Heart left ventricle (tissue), 16 donors: ENCODE results near the gene IGDCC3. TPM values are rescaled to one million over a fixed set of nuclear protein-coding genes. Genes with fewer than 3 reads are reported as not detected.
A peak's percentile ranks its signal among the peaks of the same experiment; 100 is the strongest.

Experiments
- ATAC-seq, 4 donors: fragments of 200-7000 bp; cut with Tn5 transposase; one replicate each; pipeline ENCODE4 v1.9.1; 2020 to 2022; ENCODE audit warnings: moderate library complexity in 4 of 4, mild to moderate bottlenecking in 3 of 4, moderate number of reproducible peaks in 1 of 4
- DNase-seq, 5 donors: peaks; one replicate each; pipeline ENCODE4 v3.0.0-alpha.2; 2020
- H3K27ac ChIP-seq, 12 donors: fragments of 200-600 bp; sonication (generic) in 4 of 12; one replicate each; pipeline versions ENCODE4 v1.5.0 to v1.8.0; 2016 to 2022; ENCODE audit warnings: mild to moderate bottlenecking in 2 of 12
- H3K27me3 ChIP-seq, 9 donors: fragments of 200-600 bp; sonication (generic) in 2 of 9; one replicate each; pipeline versions ENCODE4 v1.5.1 to v1.8.0; 2016 to 2022; ENCODE audit warnings: mild to moderate bottlenecking in 3 of 9
- H3K36me3 ChIP-seq, 9 donors: fragments of 200-600 bp; sonication (generic) in 2 of 9; one replicate each; pipeline versions ENCODE4 v1.5.0 to v1.8.0; 2018 to 2022; ENCODE audit warnings: mild to moderate bottlenecking in 2 of 9
- H3K4me1 ChIP-seq, 12 donors: fragments of 200-600 bp; sonication (generic) in 4 of 12; one replicate each; pipeline versions ENCODE4 v1.5.0 to v1.8.0; 2016 to 2022; ENCODE audit warnings: mild to moderate bottlenecking in 3 of 12
- H3K4me3 ChIP-seq, 12 donors: fragments of 200-600 bp; sonication (generic) in 4 of 12; one replicate each; pipeline versions ENCODE4 v1.5.0 to v1.8.0; 2017 to 2022; ENCODE audit warnings: mild to moderate bottlenecking in 9 of 12, moderate library complexity in 4 of 12
- H3K9me3 ChIP-seq, 12 donors: fragments of 200-600 bp; sonication (generic) in 4 of 12; one replicate each; pipeline versions ENCODE4 v1.5.0 to v1.8.0; 2016 to 2022; ENCODE audit warnings: mild to moderate bottlenecking in 1 of 12
- POLR2A ChIP-seq, 2 donors: fragments of 450-650 bp; IDR thresholded peaks; one replicate each; pipeline ENCODE4 v1.6.1; 2017; ENCODE audit warnings: antibody characterized with exemption in 2 of 2, mild to moderate bottlenecking in 2 of 2, moderate library complexity in 2 of 2
- WGBS, 4 donors: extraction: QIAGEN DNeasy Blood & Tissue Kit in 2 of 4; methylation state at CpG; one replicate each; pipeline versions ENCODE4 v1.1.5 to v1.1.7; 2013 to 2018; 5-methylcytosine and 5-hydroxymethylcytosine counted together
- intact Hi-C, 10 donors: fragments of 100-400 bp; cut with DNase I; formaldehyde crosslinking; loops; one replicate each; pipeline versions ENCODE4 v1.11.1 to v1.14.2; 2022
- polyA plus RNA-seq, 2 donors: library from polyadenylated mRNA; stranded (reverse); fragments of 200-250 nt; gene quantifications; one replicate each; pipeline ENCODE4 v1.2.3, GENCODE V29; 2013
- total RNA-seq, 9 donors: library from RNA; depleted of rRNA in 2 of 9; stranded (reverse); fragments of >200 nt in 2 of 9; fragmentation: NEBNext Ultra II Directional in 3 of 9; extraction: Animal tissue kit (Norgen Biotek cat#: 25700) in 3 of 9; gene quantifications; one replicate each; pipeline versions ENCODE4 v1.1.0 to v1.2.4, GENCODE V29; 2016 to 2023
- TF ChIP-seq, protein P1 (sequence below), 12 donors: fragments of 200-600 bp; sonication (generic) in 4 of 12; IDR thresholded peaks; one replicate each; pipeline versions ENCODE4 v1.5.0 to v1.8.0; 2018 to 2022; ENCODE audit warnings: antibody characterized with exemption in 12 of 12, mild to moderate bottlenecking in 5 of 12
- donor health status: ischemic (EF 13 %, LVEDD 7.1; RV severe dilation, severe dysfunction).
- donor health status: healthy with polysubstance abuse.
- donor health status: DM: no; HTN: yes; CAD: no.
- donor health status: DM: no; HTN: no; CAD: no.
- donor health status: ischemic (EF 25% LVEDD 6.9; RV normal size, moderate dysfunction).
- donor health status: ischemic (EF 25% LVEDD 5.7; RV mildly dilated, moderate dysfunction).
- donor health status: healthy.
- donor health status: DM: yes; HTN: yes; CAD: no.
- donor health status: ischemic (EF 35%, LVEDD 5.7; RV mildly dilated, moderate dysfunction).
- donor health status: nonischemic (EF 11% LVEDD 7.7; RV severe dilation, severe dysfunction).
- donor health status: DM: yes; HTN: yes; CAD: no.
- donor health status: PGD.
- donor health status: ischemic (EF 29% LVEDD 5.4; RV normal size, mild dysfunction).
- donor health status: nonischemic (EF 23%, LVEDD 6.1; RV moderate dilation, normal function).

Gene IGDCC3
- total and polyA plus RNA-seq, 11 donors: 0.07 to 0.33 (median 0.16) TPM; not detected in 7

DNA sequence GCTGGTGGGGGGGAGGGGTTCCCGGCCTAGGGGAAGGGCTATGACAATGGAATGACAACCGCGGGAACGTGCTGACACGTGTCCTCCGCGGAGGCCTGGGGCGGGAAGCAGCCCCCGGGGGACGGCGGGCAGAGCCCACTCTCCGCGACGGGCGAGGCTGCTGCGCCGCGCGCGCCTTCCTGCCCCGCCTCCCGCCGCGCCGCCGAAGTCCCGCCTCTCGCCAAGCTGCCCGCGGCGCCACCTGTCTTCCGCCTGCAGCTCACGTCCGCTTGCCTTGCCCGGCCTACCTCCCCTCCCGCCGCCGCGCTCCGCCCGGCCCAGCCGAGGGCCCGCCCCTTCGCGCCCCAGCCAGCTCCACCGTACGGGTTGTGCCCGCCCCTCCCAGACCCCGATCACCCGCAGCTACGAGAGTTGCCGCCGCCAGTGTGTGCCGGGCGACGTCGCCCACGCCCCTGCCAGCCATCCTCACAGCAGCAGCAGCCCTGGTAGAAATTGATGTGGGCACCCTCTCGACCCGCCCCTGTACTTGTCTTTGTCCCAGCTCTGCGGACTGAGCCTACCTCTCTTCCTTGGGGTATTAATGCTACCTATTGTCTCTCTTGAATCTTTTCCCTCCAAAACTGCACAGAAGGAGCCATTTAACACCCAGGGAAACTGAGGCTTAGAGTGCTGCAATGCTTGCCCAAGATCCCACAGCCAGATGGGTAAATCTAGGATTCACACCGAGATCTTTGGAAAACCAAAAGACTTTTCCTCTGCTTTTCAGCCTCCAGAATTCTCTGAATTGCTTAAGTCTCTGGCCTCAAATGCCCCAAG is 90.9 kb downstream of the IGDCC3 start, which contains the start of gene PARP16:
PARP16 (minus strand) TSS at position 180 of the 816 bp plus-strand sequence. CDS start 457 bp downstream, outside the sequence.
- WGBS, 4 donors: 3 to 20% (median 8%) methylated on average over 6 to 62 of the region's 62 CpGs
- intact Hi-C loops: loop anchor here in 3 of 10 donors (5.0 kb wide), 1 partner anchor 100 kb away; the partner anchor contains the start of gene CLPX (in 3 of the 3)
- TF ChIP-seq, protein P1, sequence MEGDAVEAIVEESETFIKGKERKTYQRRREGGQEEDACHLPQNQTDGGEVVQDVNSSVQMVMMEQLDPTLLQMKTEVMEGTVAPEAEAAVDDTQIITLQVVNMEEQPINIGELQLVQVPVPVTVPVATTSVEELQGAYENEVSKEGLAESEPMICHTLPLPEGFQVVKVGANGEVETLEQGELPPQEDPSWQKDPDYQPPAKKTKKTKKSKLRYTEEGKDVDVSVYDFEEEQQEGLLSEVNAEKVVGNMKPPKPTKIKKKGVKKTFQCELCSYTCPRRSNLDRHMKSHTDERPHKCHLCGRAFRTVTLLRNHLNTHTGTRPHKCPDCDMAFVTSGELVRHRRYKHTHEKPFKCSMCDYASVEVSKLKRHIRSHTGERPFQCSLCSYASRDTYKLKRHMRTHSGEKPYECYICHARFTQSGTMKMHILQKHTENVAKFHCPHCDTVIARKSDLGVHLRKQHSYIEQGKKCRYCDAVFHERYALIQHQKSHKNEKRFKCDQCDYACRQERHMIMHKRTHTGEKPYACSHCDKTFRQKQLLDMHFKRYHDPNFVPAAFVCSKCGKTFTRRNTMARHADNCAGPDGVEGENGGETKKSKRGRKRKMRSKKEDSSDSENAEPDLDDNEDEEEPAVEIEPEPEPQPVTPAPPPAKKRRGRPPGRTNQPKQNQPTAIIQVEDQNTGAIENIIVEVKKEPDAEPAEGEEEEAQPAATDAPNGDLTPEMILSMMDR (IDR thresholded peaks at IDR 0.05): peak; percentile 22 to 83 (median 61)
- TF ChIP-seq POLR2A (IDR thresholded peaks at IDR 0.05): peak in 1 of 2 donors; percentile 87

DNA sequence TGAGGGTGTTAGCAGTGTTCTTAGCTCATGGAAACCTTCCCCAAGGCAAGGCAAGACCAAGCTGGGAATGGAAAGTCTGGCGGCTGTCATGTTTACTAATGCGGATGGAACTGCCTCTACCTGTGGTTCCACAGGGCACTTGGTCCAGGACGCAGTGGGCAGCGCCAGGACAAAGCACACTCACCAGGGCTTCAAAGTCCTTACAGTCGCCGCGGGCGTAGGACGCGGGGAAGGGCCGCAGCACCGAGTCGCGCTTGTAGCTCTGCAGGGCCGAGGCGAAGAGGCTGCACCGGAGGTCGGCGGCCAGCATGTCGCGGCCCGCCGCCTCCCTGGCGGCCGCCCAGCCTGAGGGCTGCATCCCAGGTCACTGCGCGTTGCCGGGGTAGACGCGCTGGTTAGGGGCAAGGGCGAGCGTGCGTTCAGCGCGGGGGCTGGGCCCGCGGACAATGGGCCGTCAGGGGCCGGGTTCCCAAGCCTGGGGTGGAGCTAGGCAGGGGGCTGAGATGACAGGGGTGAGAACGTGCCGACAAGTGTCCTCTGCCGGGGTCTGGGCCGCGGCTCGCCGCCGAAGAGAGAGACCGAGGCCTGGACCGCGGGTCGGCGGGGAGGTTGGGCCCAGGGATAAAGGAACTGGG is 91.6 kb downstream of the IGDCC3 start:
- Histone ChIP-seq H3K27me3 (no peaks in the 10 kb centered on the region), H3K4me3 (peak overlapping the region; percentile 54 to 95 (median 76)), H3K4me1 (peaks cover 0 to 21% (median 15%) of the 10 kb centered on the region in 12 donors), H3K27ac (peak overlapping the region; percentile 70 to 95 (median 91)), H3K9me3 (no peaks in the 10 kb centered on the region), H3K36me3 (no peaks in the 10 kb centered on the region)
- TF ChIP-seq, protein P1 (IDR thresholded peaks at IDR 0.05): no peak
- TF ChIP-seq POLR2A (IDR thresholded peaks at IDR 0.05): no peak
- 0 to 1% (median 1%) methylated on average over 12 to 52 of the region's 52 CpGs for WGBS, 4 donors
- DNase-seq (peak in 3 of 5 donors; percentile 15 to 82 (median 62)), ATAC-seq (peak; percentile 13 to 72 (median 60))
- intact Hi-C loops: loop anchor here in 3 of 10 donors (5.0 kb wide), 1 partner anchor 99 kb away; the partner anchor contains the start of gene CLPX (in 3 of the 3)

More for the DNA sequence above, 90.9 kb downstream of the IGDCC3 start, which contains the start of gene PARP16:
- peak within 1 kb of the TSS; percentile 70 to 95 (median 91) for H3K27ac ChIP-seq
- no peaks in the 10 kb centered on the region for H3K9me3 ChIP-seq
- peaks cover 0 to 21% (median 15%) of the 10 kb centered on the region in 12 donors for H3K4me1 ChIP-seq
- ATAC-seq (peak; percentile 85 to 97 (median 95)), DNase-seq (peak; percentile 92 to 96 (median 93))
- no peaks in the 10 kb centered on the region for H3K27me3 ChIP-seq
- H3K4me3 ChIP-seq: peak within 1 kb of the TSS; percentile 54 to 95 (median 76)
- no peaks in the 10 kb centered on the region for H3K36me3 ChIP-seq

DNA sequence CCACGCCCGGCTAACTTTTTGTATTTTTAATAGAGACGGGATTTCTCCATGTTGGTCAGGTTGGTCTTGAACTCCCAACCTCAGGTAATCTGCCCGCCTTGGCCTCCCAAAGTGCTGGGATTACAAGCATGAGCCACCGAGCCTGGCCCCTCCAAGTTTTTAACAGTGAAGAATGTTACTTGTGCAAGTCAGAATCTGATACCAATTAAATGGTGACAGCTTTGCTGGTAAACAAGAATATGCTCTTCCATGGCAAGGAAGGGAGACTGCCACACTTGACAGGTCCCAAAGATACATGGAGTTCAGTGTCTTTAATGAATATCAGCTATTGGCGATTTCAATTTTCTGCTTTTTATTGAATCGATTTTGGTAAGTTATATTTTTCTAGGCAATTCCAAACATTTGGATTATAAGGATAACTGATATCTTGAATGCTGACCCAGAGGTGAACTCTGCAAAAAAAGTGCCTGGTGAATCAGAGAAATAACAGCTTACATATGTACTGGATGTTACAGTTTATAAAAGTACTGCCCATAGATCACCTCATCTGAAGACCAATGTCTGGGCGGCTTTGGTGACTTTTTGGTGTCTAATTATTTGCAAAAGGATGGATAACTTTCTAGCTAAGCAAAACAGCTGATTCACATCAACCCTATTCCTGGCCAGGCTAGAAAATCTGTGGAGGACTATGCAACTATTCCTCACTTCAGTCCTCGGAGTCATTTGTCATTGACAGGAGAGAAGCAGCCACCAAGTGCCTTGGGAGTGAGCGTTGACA is 92.3 kb downstream of the IGDCC3 start:
- WGBS, 4 donors: 72 to 75% (median 74%) methylated on average over 10 of the region's 10 CpGs
- Histone ChIP-seq H3K4me3 (peak overlapping the region; percentile 54 to 95 (median 76)), H3K27ac (peak overlapping the region in 11 of 12 donors; percentile 83 to 95 (median 93)), H3K36me3 (no peaks in the 10 kb centered on the region), H3K27me3 (no peaks in the 10 kb centered on the region), H3K4me1 (peaks cover 0 to 21% (median 15%) of the 10 kb centered on the region in 12 donors), H3K9me3 (no peaks in the 10 kb centered on the region)
- TF ChIP-seq, protein P1 (IDR thresholded peaks at IDR 0.05): no peak
- TF ChIP-seq POLR2A (IDR thresholded peaks at IDR 0.05): no peak
- intact Hi-C loops: loop anchor here in 3 of 10 donors (5.0 kb wide), 1 partner anchor 98 kb away; the partner anchor contains the start of gene CLPX (in 3 of the 3)
- no peak for DNase-seq
- no peak for ATAC-seq
